Neutrophil (primary cell): ENCODE results near the gene UNC5B.

Experiments
- H3K27ac ChIP-seq: fragments of 200-600 bp; sonication (generic); 2 replicates; pipeline ENCODE4 v1.5.1; 2016; ENCODE audit warnings: mild to moderate bottlenecking, moderate library complexity
- H3K27me3 ChIP-seq: fragments of 200-600 bp; sonication (generic); 2 replicates; pipeline ENCODE4 v1.6.0; 2016; ENCODE audit warnings: mild to moderate bottlenecking
- H3K36me3 ChIP-seq: fragments of 200-600 bp; sonication (generic); 2 replicates; pipeline ENCODE4 v1.5.1; 2017
- H3K4me1 ChIP-seq, 2 experiments: fragments of 200-600 bp in 1 of 2; sonication (generic) in 1 of 2; 1 replicate in 1 of 2; 2 replicates in 1 of 2; pipeline versions ENCODE4 v1.5.1 to v1.6.1; 2013 to 2016; ENCODE audit warnings: low read depth in 1 of 2, low read length in 1 of 2, mild to moderate bottlenecking in 1 of 2, moderate library complexity in 1 of 2; ENCODE audit not compliant: control insufficient read depth in 1 of 2, insufficient read depth in 1 of 2
- H3K4me3 ChIP-seq, 2 experiments: fragments of 200-600 bp in 1 of 2; sonication (generic) in 1 of 2; 1 replicate in 1 of 2; 2 replicates in 1 of 2; pipeline ENCODE4 v1.5.1; 2013 to 2016; ENCODE audit warnings: low read depth in 1 of 2, low read length in 1 of 2, mild to moderate bottlenecking in 1 of 2, moderate library complexity in 1 of 2
- H3K9me3 ChIP-seq: fragments of 200-600 bp; sonication (generic); 2 replicates; pipeline ENCODE4 v1.5.1; 2016
- CTCF ChIP-seq: fragments of 200-600 bp; sonication (generic); IDR thresholded peaks from 2 replicates; pipeline ENCODE4 v1.5.1; 2016; ENCODE audit warnings: antibody characterized with exemption

UNC5B gene

GRCh38 chr10:71212318-71213126 lies at the start of gene UNC5B:
Gene UNC5B (plus strand): TSS chr10:71212570. CDS start chr10:71212986, 416 bp downstream.
- Histone ChIP-seq H3K27me3 (peaks cover 99% of the 10 kb centered on the region), H3K36me3 (no peaks in the 10 kb centered on the region), H3K4me1 (peaks cover 9 to 20% of the 10 kb centered on the region in 2 experiments), H3K4me3 (no peak within 1 kb of the TSS), H3K27ac (no peak within 1 kb of the TSS), H3K9me3 (no peaks in the 10 kb centered on the region)
- TF ChIP-seq CTCF = no peak

GRCh38 chr10:71173466-71173865 lies 38.9 kb upstream of the UNC5B start:
- Histone ChIP-seq H3K27me3 (peaks cover 6% of the 10 kb centered on the region), H3K9me3 (no peaks in the 10 kb centered on the region)
- TF ChIP-seq CTCF = no peak

GRCh38 chr10:71176661-71177060 lies 35.7 kb upstream of the UNC5B start:
- TF ChIP-seq CTCF = no peak
- H3K4me3 ChIP-seq = no peak overlapping the region
- H3K27ac ChIP-seq = no peak overlapping the region
- no peaks in the 10 kb centered on the region for H3K27me3 ChIP-seq
- H3K36me3 ChIP-seq = no peaks in the 10 kb centered on the region
- no peaks in the 10 kb centered on the region for H3K4me1 ChIP-seq
- H3K9me3 ChIP-seq = no peaks in the 10 kb centered on the region

More at GRCh38 chr10:71173466-71173865, 38.9 kb upstream of the UNC5B start:
- no peak overlapping the region for H3K4me3 ChIP-seq
- no peaks in the 10 kb centered on the region for H3K4me1 ChIP-seq
- H3K36me3 ChIP-seq = no peaks in the 10 kb centered on the region
- no peak overlapping the region for H3K27ac ChIP-seq

GRCh38 chr10:71177651-71178199 lies 34.6 kb upstream of the UNC5B start:
- no peaks in the 10 kb centered on the region for H3K36me3 ChIP-seq
- TF ChIP-seq CTCF = no peak
- no peaks in the 10 kb centered on the region for H3K27me3 ChIP-seq

GRCh38 chr10:71178880-71179279 lies 33.5 kb upstream of the UNC5B start:
- Histone ChIP-seq H3K27me3 (no peaks in the 10 kb centered on the region), H3K4me3 (no peak overlapping the region), H3K36me3 (no peaks in the 10 kb centered on the region), H3K27ac (no peak overlapping the region), H3K9me3 (no peaks in the 10 kb centered on the region), H3K4me1 (no peaks in the 10 kb centered on the region)
- no peak for TF ChIP-seq CTCF

More at GRCh38 chr10:71177651-71178199, 34.6 kb upstream of the UNC5B start:
- H3K4me1 ChIP-seq = no peaks in the 10 kb centered on the region
- no peak overlapping the region for H3K27ac ChIP-seq
- H3K9me3 ChIP-seq = no peaks in the 10 kb centered on the region
- H3K4me3 ChIP-seq = no peak overlapping the region
